Fibroblast of pulmonary artery (primary cell): Measurements from ENCODE around the gene ZNF581.

Experiments used
- DNase-seq: peaks from one replicate; pipeline ENCODE4 v3.0.0-alpha.2; 2010; ENCODE audit warnings: low read depth
- H3K4me3 ChIP-seq: replicated peaks from 2 replicates; pipeline ENCODE4 v1.5.1; 2011; ENCODE audit warnings: low read depth, mild to moderate bottlenecking, control low read depth, low read length, moderate library complexity
- TF ChIP-seq, protein P1 (sequence below): IDR thresholded peaks from 2 replicates; pipeline ENCODE4 v1.5.1; 2011; ENCODE audit warnings: mild to moderate bottlenecking, control low read depth, low read length, inconsistent platforms; ENCODE audit errors: missing control alignments

ZNF581 gene

DNA sequence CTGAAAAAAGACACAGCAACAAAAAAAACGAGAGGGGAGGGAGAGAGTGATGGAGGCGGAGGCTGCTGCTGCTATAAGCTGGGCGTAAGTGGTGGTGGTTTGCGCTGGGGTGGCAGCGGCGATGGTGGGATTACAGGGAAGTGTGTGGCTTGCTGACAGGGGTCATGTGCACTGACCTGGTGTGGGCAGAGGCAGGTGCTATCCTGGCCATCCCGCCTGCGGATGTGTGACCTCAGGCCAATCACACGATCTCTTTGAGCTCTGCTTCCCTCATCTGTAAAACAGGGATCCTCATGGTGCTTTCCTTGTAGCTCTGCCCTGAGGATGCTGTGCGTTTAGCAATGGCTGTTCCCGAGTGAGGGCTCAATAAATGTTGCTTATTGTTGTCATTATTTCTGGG is 5.9 kb upstream of the ZNF581 start:
- TF ChIP-seq, protein P1, sequence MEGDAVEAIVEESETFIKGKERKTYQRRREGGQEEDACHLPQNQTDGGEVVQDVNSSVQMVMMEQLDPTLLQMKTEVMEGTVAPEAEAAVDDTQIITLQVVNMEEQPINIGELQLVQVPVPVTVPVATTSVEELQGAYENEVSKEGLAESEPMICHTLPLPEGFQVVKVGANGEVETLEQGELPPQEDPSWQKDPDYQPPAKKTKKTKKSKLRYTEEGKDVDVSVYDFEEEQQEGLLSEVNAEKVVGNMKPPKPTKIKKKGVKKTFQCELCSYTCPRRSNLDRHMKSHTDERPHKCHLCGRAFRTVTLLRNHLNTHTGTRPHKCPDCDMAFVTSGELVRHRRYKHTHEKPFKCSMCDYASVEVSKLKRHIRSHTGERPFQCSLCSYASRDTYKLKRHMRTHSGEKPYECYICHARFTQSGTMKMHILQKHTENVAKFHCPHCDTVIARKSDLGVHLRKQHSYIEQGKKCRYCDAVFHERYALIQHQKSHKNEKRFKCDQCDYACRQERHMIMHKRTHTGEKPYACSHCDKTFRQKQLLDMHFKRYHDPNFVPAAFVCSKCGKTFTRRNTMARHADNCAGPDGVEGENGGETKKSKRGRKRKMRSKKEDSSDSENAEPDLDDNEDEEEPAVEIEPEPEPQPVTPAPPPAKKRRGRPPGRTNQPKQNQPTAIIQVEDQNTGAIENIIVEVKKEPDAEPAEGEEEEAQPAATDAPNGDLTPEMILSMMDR, result no peak
- no peak for DNase-seq
- no peak overlapping the region for H3K4me3 ChIP-seq

DNA sequence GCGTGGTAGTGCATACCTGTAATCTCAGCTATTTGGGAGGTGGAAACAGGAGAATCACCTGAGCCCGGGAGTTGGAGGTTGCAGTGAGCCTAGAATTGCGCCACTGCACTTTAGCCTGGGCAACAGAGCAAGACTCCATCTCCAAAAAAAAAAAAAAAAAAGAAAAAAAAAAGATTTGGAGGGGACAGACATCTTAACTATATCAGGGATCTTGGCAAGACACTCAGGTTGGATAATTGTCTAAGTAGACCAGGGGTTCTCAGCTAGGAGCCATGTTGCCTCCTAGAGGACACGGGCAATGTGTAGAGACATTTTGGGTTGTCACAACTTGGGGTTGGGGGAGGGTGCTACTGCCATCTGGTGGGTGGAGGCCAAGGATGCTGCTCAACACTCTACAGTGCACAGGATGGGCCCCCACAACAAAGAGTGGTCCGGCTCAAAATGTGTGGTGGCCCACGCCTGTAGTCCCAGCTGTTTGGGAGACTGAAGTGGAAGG is 4.5 kb upstream of the ZNF581 start:
- TF ChIP-seq, protein P1, result peak; percentile 43
- DNase-seq, result peak; percentile 49
- H3K4me3 ChIP-seq, result no peak overlapping the region

DNA sequence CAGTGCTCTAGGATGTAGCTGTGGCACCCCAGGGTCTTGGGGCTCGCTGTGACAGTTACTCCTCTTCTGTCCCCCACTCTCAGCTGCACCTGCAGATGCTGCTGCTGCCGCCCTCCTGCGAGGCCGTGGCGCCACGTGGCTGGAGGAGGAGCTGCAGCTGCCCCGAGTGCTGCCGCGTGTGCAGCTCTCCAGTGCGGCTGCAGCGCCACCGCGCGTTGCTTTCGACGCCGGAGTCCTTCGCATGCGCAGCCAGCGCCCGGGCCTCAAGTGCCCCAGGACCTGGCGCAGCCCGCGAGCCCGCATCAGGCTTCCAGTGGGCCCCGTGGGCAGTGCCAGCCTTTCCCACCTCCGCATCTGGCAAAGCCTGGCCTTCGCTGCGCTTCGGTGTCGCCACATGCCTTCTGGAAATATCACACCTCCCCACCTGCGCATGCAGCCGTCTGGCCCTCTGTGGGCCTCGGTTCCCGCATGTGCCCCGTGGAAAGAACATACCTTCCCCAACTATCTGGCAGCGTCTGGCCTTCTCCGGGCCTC is 3.3 kb upstream of the ZNF581 start:
- peak; percentile 78 for DNase-seq
- H3K4me3 ChIP-seq, result peak overlapping the region; percentile 88
- TF ChIP-seq, protein P1, result peak; percentile 37

DNA sequence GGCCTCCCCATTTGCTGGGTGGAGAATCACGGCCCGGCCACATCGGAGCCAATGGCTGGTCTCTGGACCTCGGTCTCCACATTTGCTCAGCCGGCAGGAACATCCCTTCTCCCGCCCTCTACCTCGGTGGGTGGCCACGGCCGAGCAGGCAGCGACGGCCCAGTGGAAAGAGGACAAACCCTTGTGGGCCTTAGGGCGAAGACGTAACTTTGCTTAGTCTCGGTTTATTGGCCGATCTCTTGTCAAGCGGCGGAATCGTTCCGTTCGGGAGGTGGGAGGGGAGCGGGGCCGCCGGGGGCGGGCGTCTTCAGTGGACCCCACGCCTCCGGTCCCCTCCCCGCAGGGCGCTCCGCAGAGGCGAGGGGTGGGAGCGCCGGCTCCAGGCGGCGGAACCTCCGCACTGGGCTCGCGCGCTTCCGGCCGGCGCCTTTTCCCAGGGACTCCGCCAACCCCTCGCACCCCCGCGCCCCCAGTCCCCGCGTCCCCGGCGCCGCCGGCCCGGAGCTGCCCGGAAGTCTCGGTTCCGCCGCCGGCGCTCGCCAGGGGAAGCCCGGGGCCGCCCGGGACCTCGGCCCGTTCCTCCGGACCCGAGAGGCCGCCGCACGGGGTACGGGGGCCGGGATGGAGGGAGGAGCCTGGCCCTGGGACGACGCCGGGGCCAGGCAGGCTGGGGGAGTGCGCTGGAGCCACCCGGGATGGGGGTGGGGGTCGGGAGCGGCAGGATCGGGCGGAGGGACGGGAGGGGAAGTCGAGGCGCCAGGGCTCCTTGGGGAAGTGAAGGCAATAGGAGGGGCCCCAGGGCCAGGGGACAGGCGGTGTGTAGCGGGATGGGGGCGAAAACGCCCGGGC is 2.6 kb upstream of the ZNF581 start, which contains the start of gene ZNF580:
ZNF580 (plus strand) TSS at position 426 of the 849 bp plus-strand sequence. CDS start 1,507 bp downstream, outside the sequence.
- peak within 1 kb of the TSS; percentile 88 for H3K4me3 ChIP-seq
- peak; percentile 86 for DNase-seq
- TF ChIP-seq, protein P1, result no peak

DNA sequence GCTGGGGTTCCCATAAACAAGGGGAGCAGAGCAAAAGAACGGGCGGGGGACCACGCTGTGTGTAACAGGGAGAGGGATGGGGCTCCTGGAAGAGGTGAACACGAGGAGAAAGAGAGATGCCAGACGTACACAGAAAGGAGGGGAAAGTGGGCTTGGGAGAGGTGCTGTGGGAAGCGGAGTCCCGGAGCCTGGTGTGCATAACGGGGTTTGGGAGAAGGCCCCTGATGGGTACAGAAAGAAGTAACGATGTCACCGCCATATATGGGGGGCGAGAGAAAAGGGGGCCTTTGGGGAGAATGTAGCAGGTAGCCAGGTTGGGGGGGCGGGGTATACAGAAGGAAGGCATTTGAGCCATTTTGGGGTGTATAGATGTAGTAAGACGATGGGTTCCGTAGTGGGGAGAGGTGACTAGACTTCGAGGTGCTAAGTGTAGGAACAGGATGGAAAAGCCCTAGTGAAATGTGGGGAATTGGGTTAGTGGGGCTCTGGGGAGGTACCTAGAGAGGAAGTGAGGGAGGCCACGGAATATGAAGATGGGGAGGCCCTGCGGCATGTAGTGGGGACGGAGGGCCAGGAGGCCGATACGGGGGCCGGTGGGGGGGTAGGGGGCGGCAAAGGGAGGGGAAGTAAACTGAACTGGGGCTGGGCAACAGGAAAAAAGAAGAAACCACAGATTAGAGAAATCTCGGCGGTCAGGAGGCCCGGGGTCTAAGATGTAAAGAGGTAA is 1.9 kb upstream of the ZNF581 start:
- TF ChIP-seq, protein P1, result no peak
- peak; percentile 36 for DNase-seq
- peak overlapping the region; percentile 88 for H3K4me3 ChIP-seq

DNA sequence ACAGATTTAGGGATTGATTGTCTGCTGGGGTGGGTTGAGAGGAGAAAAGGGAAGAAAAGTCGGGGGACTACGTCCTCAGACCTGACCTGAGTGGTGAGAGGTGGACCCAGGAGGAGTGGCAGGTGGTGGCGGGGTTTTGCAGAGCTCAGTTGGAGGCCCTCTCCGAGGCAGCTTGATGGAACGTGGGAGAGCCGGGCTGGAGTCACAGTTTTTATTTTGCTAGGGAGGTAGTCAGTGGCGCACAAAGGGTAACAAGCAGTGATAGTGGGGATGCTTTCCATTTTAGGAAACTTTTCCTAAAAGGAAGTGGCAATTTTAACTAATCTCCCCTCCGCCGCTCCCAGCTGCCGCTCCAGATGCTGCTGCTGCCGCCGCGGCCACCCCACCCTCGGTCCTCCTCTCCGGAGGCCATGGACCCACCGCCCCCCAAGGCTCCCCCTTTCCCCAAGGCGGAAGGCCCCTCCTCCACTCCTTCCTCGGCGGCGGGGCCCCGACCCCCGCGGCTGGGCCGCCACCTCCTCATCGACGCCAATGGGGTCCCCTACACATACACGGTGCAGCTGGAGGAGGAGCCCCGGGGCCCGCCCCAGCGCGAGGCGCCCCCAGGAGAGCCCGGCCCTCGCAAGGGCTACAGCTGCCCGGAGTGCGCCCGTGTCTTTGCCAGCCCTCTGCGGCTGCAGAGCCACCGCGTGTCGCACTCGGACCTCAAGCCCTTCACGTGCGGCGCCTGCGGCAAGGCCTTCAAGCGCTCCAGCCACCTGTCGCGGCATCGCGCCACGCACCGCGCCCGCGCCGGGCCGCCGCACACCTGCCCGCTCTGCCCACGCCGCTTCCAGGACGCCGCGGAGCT is 1.1 kb upstream of the ZNF581 start:
- no peak for DNase-seq
- peak overlapping the region; percentile 88 for H3K4me3 ChIP-seq
- TF ChIP-seq, protein P1, result no peak
